ENCODE results near the gene DGKZ. TPM values are rescaled to one million over a fixed set of nuclear protein-coding genes. Genes with fewer than 3 reads are reported as not detected.
A peak's percentile ranks its signal among the peaks of the same experiment; 100 is the strongest.

DGKZ gene
- total and polyA plus RNA-seq, 10 of the 15 experiments (the other 5 are each of a cell fraction or from before 2014, with no cell fraction given) = 0.50 to 78.4 (median 39.5) TPM

- TF ChIP-seq ATF3 (IDR thresholded peaks at IDR 0.05; ENCODE audit: borderline replicate concordance, extremely low read depth, low read depth, low read length) (no peak), CBX5 (IDR thresholded peaks at IDR 0.05; ENCODE audit: low read depth) (no peak), NKRF (conservative IDR thresholded peaks at IDR 0.05) (no peak), JUNB (IDR thresholded peaks at IDR 0.05) (no peak), ZNF687 (IDR thresholded peaks at IDR 0.05) (peak; percentile 81), POU2F2 (IDR thresholded peaks at IDR 0.05; ENCODE audit: borderline replicate concordance, low read depth, low read length) (peak; percentile 78; the same call in 2 of the 3 replicates), MEF2B (IDR thresholded peaks at IDR 0.05; ENCODE audit: partially characterized antibody, poor library complexity, severe bottlenecking) (peak; percentile 67), ZNF207 (IDR thresholded peaks at IDR 0.05; ENCODE audit: borderline replicate concordance) (no peak), USF1 (IDR thresholded peaks at IDR 0.05; ENCODE audit: borderline replicate concordance, extremely low read length, insufficient read depth, low read depth, low read length) (no peak), CHD1 (IDR thresholded peaks at IDR 0.05; ENCODE audit: low read depth, low read length) (no peak), RFX5 (IDR thresholded peaks at IDR 0.05; ENCODE audit: low read depth, low read length) (no peak), TARDBP (IDR thresholded peaks at IDR 0.05; ENCODE audit: borderline replicate concordance) (no peak), PML (IDR thresholded peaks at IDR 0.05; ENCODE audit: low read length) (no peak), BACH1 (IDR thresholded peaks at IDR 0.05; ENCODE audit: borderline replicate concordance) (peak; percentile 48; the same call in 1 of the 2 replicates), ZBTB11 (CRISPR knock-in tag; IDR thresholded peaks at IDR 0.05) (no peak), CEBPB (IDR thresholded peaks at IDR 0.05; ENCODE audit: borderline replicate concordance in 1 of 2, low read depth in 2 of 2, low read length in 2 of 2) (peak in 1 of 2 experiments; percentile 17; a peak in 1 of 4 replicates)
These were observed 14.3 kb downstream of the DGKZ start (continued) for GRCh38 chr11:46361283-46362155.

All from GM12878 (cell line).